ENCODE results near the gene AP2A2.

AP2A2 gene

DNA sequence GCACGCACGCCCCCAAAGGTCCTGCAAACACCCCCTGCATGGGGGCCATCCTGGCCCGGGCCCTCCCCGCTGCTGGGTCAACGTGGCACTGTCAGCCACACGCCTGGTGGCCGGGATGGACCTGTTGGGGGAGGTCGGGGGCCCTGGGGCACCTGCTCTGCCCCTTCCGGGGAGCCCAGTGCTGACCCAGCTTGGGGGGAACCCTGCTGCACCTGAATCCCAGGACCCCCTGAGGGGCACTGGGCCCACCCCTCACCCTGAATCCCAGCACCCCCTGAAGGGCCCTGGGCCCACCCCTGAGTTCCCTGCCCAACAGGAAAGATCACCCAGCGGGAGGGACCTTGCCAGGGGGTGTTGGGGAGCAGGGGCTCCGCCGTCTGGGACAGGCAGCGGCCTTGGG lies 111.3 kb downstream of the AP2A2 start:
- Histone ChIP-seq H3K36me3 (replicated peaks in 1 of 2; ENCODE audit: control insufficient read depth in 2 of 2, insufficient read depth in 2 of 2, low read length in 2 of 2) (no peaks in the 10 kb centered on the region), H4K8ac (ENCODE audit: low read depth, low read length) (peak overlapping the region; percentile 43), H2AK5ac (ENCODE audit: low read depth, low read length) (peak overlapping the region; percentile 84), H3K27me3 (ENCODE audit: control insufficient read depth in 3 of 3, insufficient read depth in 3 of 3, low read depth in 1 of 3, low read length in 3 of 3) (peaks cover 0 to 10% (median 2%) of the 10 kb centered on the region in 3 experiments), H2AFZ (ENCODE audit: low read length) (peak overlapping the region; percentile 58), H2BK120ac (ENCODE audit: low read depth, low read length) (peak overlapping the region; percentile 31), H3K4ac (ENCODE audit: low read length) (no peak overlapping the region), H3K14ac (ENCODE audit: low read length) (peak overlapping the region; percentile 8), H3K18ac (ENCODE audit: low read length) (peak overlapping the region; percentile 80), H3K9ac (ENCODE audit: low read depth, low read length, poor library complexity) (no peak overlapping the region), H2BK12ac (ENCODE audit: low read length) (peak overlapping the region; percentile 41), H3K4me2 (ENCODE audit: insufficient read depth, low read length, poor library complexity, severe bottlenecking) (no peak overlapping the region), H3K9me3 (replicated peaks in 1 of 2; ENCODE audit: control insufficient read depth in 2 of 2, insufficient read depth in 1 of 2, low read depth in 1 of 2, low read length in 2 of 2) (peaks cover 0 to 7% of the 10 kb centered on the region in 2 donors), H2BK15ac (ENCODE audit: low read length) (peak overlapping the region; percentile 99), H3K79me1 (ENCODE audit: low read depth, low read length) (no peaks in the 10 kb centered on the region), H3K23ac (ENCODE audit: low read depth, low read length, poor library complexity) (no peak overlapping the region), H2BK5ac (ENCODE audit: low read length) (peak overlapping the region; percentile 75), H4K91ac (ENCODE audit: low read depth, low read length, poor library complexity) (no peak overlapping the region), H3K4me3 (ENCODE audit: low read length in 2 of 2) (no peak overlapping the region), H3K4me1 (ENCODE audit: control insufficient read depth in 2 of 2, insufficient read depth in 1 of 2, low read depth in 1 of 2, low read length in 2 of 2) (peaks cover 0 to 9% of the 10 kb centered on the region in 2 donors), H3K27ac (replicated peaks; ENCODE audit: low read length) (no peak overlapping the region)
- no CpG with 5 or more reads among the region's 13 CpGs for WGBS, 2 donors (ENCODE audit: extremely low coverage in 2 of 2, insufficient read length in 2 of 2, insufficient replicate concordance in 1 of 2)
- DNase-seq (ENCODE audit: low spot score) = no peak

DNA sequence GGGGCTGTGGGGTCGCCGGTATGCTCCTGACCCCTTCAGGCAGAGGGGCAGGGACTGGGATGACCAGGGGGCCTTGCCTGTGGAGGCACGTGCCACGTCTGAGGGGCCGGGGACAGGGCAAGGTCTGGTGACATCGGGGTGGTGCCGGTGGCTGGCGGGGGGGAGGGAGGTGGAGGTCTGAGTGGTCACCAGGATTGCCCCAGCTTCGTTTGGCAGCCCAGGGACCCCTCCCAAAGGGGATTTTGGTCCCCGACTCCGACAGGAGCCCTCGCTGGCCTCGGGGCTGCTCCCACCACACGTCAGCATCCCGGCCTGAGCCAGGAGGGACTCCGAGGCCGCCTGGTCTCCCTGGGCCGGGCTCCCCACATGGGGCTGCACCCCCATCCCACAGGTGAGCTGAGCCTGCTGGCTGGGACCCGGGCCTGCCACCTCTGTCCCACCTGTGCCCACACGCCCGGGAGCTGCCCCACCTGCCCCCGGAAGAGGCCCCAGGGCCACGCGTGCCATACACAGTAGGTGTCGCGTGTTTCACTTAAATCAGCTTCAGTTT lies 111.9 kb downstream of the AP2A2 start:
- Histone ChIP-seq H2BK12ac (ENCODE audit: low read length) (peak overlapping the region; percentile 73), H3K9ac (ENCODE audit: low read depth, low read length, poor library complexity) (no peak overlapping the region), H3K27ac (replicated peaks; ENCODE audit: low read length) (no peak overlapping the region), H2AK5ac (ENCODE audit: low read depth, low read length) (peak overlapping the region; percentile 84), H3K36me3 (replicated peaks in 1 of 2; ENCODE audit: control insufficient read depth in 2 of 2, insufficient read depth in 2 of 2, low read length in 2 of 2) (no peaks in the 10 kb centered on the region), H3K9me3 (replicated peaks in 1 of 2; ENCODE audit: control insufficient read depth in 2 of 2, insufficient read depth in 1 of 2, low read depth in 1 of 2, low read length in 2 of 2) (peaks cover 0 to 4% of the 10 kb centered on the region in 2 donors), H3K18ac (ENCODE audit: low read length) (peak overlapping the region; percentile 76), H4K8ac (ENCODE audit: low read depth, low read length) (peak overlapping the region; percentile 65), H2BK5ac (ENCODE audit: low read length) (peak overlapping the region; percentile 75), H2AFZ (ENCODE audit: low read length) (peak overlapping the region; percentile 58), H3K79me1 (ENCODE audit: low read depth, low read length) (no peaks in the 10 kb centered on the region), H3K4me2 (ENCODE audit: insufficient read depth, low read length, poor library complexity, severe bottlenecking) (no peak overlapping the region), H3K27me3 (ENCODE audit: control insufficient read depth in 3 of 3, insufficient read depth in 3 of 3, low read depth in 1 of 3, low read length in 3 of 3) (peaks cover 0 to 10% (median 0%) of the 10 kb centered on the region in 3 experiments), H3K14ac (ENCODE audit: low read length) (peak overlapping the region; percentile 56), H2BK15ac (ENCODE audit: low read length) (peak overlapping the region; percentile 71), H3K4me3 (ENCODE audit: low read length in 2 of 2) (no peak overlapping the region), H3K23ac (ENCODE audit: low read depth, low read length, poor library complexity) (peak overlapping the region; percentile 80), H4K91ac (ENCODE audit: low read depth, low read length, poor library complexity) (no peak overlapping the region), H3K4ac (ENCODE audit: low read length) (no peak overlapping the region), H3K4me1 (ENCODE audit: control insufficient read depth in 2 of 2, insufficient read depth in 1 of 2, low read depth in 1 of 2, low read length in 2 of 2) (peaks cover 0 to 7% of the 10 kb centered on the region in 2 donors), H2BK120ac (ENCODE audit: low read depth, low read length) (no peak overlapping the region)
- no peak for DNase-seq (ENCODE audit: low spot score)
- WGBS, 2 donors (ENCODE audit: extremely low coverage in 2 of 2, insufficient read length in 2 of 2, insufficient replicate concordance in 1 of 2) = no CpG with 5 or more reads among the region's 26 CpGs

DNA sequence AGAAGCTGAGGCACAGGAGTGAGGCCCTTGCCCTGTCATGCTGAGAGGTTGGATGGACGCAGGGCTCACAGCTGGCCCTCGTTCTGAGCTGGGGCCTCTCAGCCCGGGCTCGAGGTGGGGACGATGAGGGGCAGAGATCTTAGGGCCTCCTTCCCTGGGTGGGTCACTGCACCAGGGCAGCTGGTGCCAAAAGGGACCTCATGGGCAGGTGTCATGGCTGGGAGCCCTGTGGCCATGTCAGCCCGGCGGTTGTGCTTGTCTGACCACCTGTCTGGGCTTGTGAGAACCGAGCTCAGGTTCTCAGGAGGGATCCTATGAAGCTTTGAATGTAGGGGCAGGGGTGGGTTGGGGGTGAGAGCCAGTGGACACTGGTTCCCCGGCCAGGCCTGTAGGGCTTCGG lies 112.7 kb downstream of the AP2A2 start:
- H2BK12ac ChIP-seq (ENCODE audit: low read length) = no peak overlapping the region
- no peak overlapping the region for H4K91ac ChIP-seq (ENCODE audit: low read depth, low read length, poor library complexity)
- no peak overlapping the region for H2BK120ac ChIP-seq (ENCODE audit: low read depth, low read length)
- peaks cover 0 to 7% of the 10 kb centered on the region in 2 donors for H3K4me1 ChIP-seq (ENCODE audit: control insufficient read depth in 2 of 2, insufficient read depth in 1 of 2, low read depth in 1 of 2, low read length in 2 of 2)
- H2AFZ ChIP-seq (ENCODE audit: low read length) = no peak overlapping the region
- H3K9ac ChIP-seq (ENCODE audit: low read depth, low read length, poor library complexity) = no peak overlapping the region
- peaks cover 0 to 3% of the 10 kb centered on the region in 2 donors for H3K9me3 ChIP-seq (replicated peaks in 1 of 2; ENCODE audit: control insufficient read depth in 2 of 2, insufficient read depth in 1 of 2, low read depth in 1 of 2, low read length in 2 of 2)
- H3K36me3 ChIP-seq (replicated peaks in 1 of 2; ENCODE audit: control insufficient read depth in 2 of 2, insufficient read depth in 2 of 2, low read length in 2 of 2) = no peaks in the 10 kb centered on the region
- H3K4me2 ChIP-seq (ENCODE audit: insufficient read depth, low read length, poor library complexity, severe bottlenecking) = no peak overlapping the region
- no peak overlapping the region for H3K4ac ChIP-seq (ENCODE audit: low read length)
- no peak overlapping the region for H3K14ac ChIP-seq (ENCODE audit: low read length)
- H2BK5ac ChIP-seq (ENCODE audit: low read length) = no peak overlapping the region
- no CpG with 5 or more reads among the region's 10 CpGs for WGBS, 2 donors (ENCODE audit: extremely low coverage in 2 of 2, insufficient read length in 2 of 2, insufficient replicate concordance in 1 of 2)
- no peak for DNase-seq (ENCODE audit: low spot score)
- H2AK5ac ChIP-seq (ENCODE audit: low read depth, low read length) = peak overlapping the region; percentile 61
- H3K27ac ChIP-seq (replicated peaks; ENCODE audit: low read length) = no peak overlapping the region
- peak overlapping the region; percentile 7 for H3K18ac ChIP-seq (ENCODE audit: low read length)
- H3K27me3 ChIP-seq (ENCODE audit: control insufficient read depth in 3 of 3, insufficient read depth in 3 of 3, low read depth in 1 of 3, low read length in 3 of 3) = peaks cover 0 to 10% (median 0%) of the 10 kb centered on the region in 3 experiments
- no peaks in the 10 kb centered on the region for H3K79me1 ChIP-seq (ENCODE audit: low read depth, low read length)
- H3K23ac ChIP-seq (ENCODE audit: low read depth, low read length, poor library complexity) = peak overlapping the region; percentile 25
- no peak overlapping the region for H4K8ac ChIP-seq (ENCODE audit: low read depth, low read length)
- H2BK15ac ChIP-seq (ENCODE audit: low read length) = no peak overlapping the region
- H3K4me3 ChIP-seq (ENCODE audit: low read length in 2 of 2) = no peak overlapping the region

DNA sequence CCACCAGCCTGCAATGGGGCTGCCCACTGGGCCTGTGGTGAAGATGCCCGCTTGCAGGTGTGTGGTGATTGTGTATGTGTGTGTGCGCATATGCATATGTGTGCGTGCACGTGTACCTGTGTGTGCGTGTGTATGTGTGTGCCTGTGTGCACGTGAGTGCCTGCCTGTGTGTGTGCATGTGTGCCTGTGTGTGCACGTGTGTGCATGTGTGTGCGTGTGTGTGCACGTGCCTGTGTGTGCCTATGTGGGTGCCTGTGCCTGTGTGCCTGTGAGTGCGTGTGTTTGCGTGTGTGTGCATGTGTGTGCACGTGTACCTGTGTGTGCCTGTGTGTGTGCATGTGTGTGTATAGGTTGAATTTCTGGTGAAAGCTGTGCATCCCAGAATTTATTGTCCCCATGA lies 113.3 kb downstream of the AP2A2 start:
- Histone ChIP-seq H3K9me3 (replicated peaks in 1 of 2; ENCODE audit: control insufficient read depth in 2 of 2, insufficient read depth in 1 of 2, low read depth in 1 of 2, low read length in 2 of 2) (peaks cover 0 to 3% of the 10 kb centered on the region in 2 donors), H3K23ac (ENCODE audit: low read depth, low read length, poor library complexity) (peak overlapping the region; percentile 52), H3K27ac (replicated peaks; ENCODE audit: low read length) (no peak overlapping the region), H3K4me2 (ENCODE audit: insufficient read depth, low read length, poor library complexity, severe bottlenecking) (no peak overlapping the region), H3K9ac (ENCODE audit: low read depth, low read length, poor library complexity) (peak overlapping the region; percentile 72), H3K4me3 (ENCODE audit: low read length in 2 of 2) (peak overlapping the region in 1 of 2 donors; percentile 78), H2BK120ac (ENCODE audit: low read depth, low read length) (no peak overlapping the region), H3K36me3 (replicated peaks in 1 of 2; ENCODE audit: control insufficient read depth in 2 of 2, insufficient read depth in 2 of 2, low read length in 2 of 2) (no peaks in the 10 kb centered on the region), H2BK15ac (ENCODE audit: low read length) (no peak overlapping the region), H3K4ac (ENCODE audit: low read length) (peak overlapping the region; percentile 89), H3K4me1 (ENCODE audit: control insufficient read depth in 2 of 2, insufficient read depth in 1 of 2, low read depth in 1 of 2, low read length in 2 of 2) (peaks cover 0 to 7% of the 10 kb centered on the region in 2 donors), H4K8ac (ENCODE audit: low read depth, low read length) (no peak overlapping the region), H3K14ac (ENCODE audit: low read length) (peak overlapping the region; percentile 84), H3K27me3 (ENCODE audit: control insufficient read depth in 3 of 3, insufficient read depth in 3 of 3, low read depth in 1 of 3, low read length in 3 of 3) (peaks cover 0 to 10% (median 0%) of the 10 kb centered on the region in 3 experiments), H3K18ac (ENCODE audit: low read length) (peak overlapping the region; percentile 59), H2AK5ac (ENCODE audit: low read depth, low read length) (no peak overlapping the region), H2BK5ac (ENCODE audit: low read length) (no peak overlapping the region), H3K79me1 (ENCODE audit: low read depth, low read length) (no peaks in the 10 kb centered on the region), H2AFZ (ENCODE audit: low read length) (no peak overlapping the region), H2BK12ac (ENCODE audit: low read length) (no peak overlapping the region), H4K91ac (ENCODE audit: low read depth, low read length, poor library complexity) (no peak overlapping the region)
- no peak for DNase-seq (ENCODE audit: low spot score)
- no CpG with 5 or more reads among the region's 12 CpGs for WGBS, 2 donors (ENCODE audit: extremely low coverage in 2 of 2, insufficient read length in 2 of 2, insufficient replicate concordance in 1 of 2)
